HL-60 (cell line): Measurements from ENCODE around the gene PRAMEF20.
"Not testable (repeated sequence)": the region's sequence is repeated elsewhere in the genome, so short reads cannot be mapped to it uniquely, and the experiment has no call there.

ENCODE experiments used
- CTCF ChIP-seq: IDR thresholded peaks from one replicate; pipeline ENCODE4 v1.5.1; 2011; ENCODE audit warnings: low read length, control low read depth, inconsistent platforms; ENCODE audit not compliant: insufficient read depth
- POLR2AphosphoS5 ChIP-seq: IDR thresholded peaks from 2 replicates; pipeline ENCODE4 v1.6.1; 2012; ENCODE audit warnings: low read depth

DNA sequence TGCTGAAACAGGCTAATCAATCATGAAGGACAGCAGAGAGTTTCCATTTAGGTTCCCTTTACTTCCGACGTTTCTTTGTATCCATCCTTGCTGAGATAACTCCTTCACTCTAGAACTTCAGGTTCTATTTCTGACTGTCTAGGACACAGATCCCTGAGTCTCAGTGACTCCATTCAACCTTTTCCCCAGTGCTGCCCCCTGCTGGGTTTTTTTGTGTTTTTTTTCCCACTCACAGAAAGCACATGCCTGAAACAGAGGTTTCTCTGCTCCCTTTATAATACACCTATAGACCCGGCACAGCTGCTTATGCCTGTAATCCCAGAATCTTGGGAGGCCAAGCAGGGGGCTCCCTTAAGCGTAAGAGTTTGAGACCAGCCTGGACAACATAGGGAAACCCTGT, 41.7 kb upstream of the PRAMEF20 start:
- not testable (repeated sequence) for TF ChIP-seq POLR2AphosphoS5, CTCF
